Right forelimb (tissue), 1 donor: ENCODE data around the gene ANKRD33B.

ENCODE experiments used
- DNase-seq: peaks from one replicate; pipeline ENCODE4 v3.0.0-alpha.2; 2018

ANKRD33B gene

DNA sequence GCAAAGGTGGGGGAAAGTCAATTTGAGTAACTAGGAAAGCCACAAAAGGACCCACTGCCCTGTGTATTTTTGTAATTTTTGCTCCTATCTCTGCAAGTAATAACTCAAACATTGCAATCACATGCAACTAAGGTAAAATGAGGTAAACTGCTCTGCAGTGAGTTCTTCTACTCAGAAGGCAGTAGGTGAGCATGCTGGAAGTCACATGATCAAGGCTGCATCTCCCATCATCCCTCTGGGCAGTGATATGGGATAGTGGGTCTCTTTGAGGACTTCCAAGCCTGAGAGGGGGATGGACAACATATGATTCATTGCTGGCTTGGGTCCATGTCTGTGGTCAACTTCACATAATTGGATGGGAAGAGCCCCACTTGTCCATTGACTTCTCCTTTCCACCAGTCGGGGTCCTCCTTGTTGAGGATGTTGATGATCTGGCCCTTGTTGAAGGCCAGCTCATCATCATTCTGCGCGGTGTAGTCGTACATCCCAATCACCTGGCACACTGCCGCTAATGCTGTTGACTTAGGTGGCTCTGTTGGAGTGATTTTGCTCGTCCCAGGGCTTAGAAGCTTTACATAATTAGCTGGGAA lies 100.4 kb downstream of the ANKRD33B start:
- DNase-seq: peak; percentile 19

DNA sequence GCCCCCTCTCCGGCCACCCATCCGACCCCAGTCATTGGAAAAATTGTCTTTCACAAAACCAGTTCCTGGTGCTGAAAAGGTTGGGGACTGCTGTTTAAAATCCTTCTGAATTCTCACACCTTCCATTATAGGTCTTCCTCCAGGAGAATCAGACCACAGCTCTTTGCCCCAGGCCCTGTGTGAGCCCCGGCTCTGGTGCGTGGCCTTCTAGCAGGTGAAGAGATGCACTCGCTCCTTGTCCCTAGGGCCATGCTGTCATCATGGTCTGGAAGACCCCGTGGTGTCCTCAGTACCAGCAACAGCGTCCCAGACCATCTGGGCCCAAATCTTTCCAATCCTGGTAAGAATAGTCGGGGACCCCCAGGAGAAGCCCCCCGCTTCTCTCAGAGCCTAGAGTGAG lies 101.9 kb downstream of the ANKRD33B start:
- peak; percentile 7 for DNase-seq

DNA sequence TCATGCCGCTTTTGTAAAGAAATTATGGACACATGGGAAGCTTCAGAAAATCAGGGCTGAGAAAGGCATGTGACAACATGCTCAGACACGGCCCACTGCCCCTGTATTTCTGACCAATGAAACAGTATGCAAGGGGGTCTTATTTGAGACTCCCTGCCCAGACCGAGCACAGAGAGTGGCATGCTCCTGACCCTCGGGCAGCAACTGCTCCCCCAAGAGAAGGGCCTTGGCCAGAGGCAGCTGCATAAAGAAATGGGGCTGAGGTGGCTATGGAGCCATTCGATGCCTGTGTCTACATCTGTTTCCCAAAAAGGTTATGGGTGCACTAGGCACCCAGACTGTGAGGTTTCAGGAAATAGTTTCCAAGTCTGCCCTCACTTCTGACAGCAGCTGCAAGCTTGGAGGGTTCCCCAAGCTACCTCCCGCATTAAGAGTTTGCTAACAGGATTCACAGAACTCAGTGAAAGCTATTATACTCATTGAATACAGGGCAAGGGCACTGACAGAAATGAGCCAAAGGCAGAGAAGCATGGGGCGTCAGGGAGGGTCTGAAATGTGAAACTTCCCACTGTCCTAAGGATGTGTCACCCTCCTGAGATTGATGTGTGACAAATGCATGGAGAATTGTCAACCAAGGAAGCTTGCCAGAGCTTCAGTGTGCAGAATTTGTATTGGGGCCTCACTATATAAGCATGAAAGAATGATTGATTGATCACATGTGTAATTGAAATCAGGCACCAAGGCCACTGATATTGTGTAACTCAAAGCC lies 102.8 kb downstream of the ANKRD33B start:
- DNase-seq: peak; percentile 24

DNA sequence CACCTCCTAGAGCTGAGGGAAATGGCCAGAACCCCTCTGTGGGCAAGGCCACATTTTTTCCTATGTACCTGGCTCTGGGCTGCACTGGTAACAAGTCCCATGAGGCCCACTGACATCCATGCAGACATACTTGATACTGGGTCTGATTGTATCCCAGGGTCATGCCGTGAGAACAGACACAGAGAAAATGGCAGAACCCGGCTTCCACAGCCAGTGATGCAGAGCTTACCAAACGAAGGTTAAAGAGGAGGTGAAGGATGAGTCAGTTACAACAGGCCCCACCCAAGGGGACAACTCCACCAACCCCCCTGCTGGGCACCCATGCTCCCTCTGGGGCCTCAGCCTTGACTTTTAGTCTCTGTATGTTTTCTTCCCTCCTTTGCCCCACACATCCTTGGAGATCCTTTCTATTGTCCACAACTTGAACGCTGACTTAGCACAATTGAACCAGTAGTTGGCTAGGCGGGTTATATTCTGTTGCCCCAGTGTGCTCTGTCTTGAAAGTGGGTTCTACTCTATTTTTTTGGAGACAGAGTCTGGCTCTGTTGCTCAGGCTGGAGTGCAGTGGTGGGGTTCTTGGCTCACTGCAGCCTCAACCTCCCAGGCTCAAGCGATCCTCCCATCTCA lies 103.7 kb downstream of the ANKRD33B start:
- DNase-seq: no peak

DNA sequence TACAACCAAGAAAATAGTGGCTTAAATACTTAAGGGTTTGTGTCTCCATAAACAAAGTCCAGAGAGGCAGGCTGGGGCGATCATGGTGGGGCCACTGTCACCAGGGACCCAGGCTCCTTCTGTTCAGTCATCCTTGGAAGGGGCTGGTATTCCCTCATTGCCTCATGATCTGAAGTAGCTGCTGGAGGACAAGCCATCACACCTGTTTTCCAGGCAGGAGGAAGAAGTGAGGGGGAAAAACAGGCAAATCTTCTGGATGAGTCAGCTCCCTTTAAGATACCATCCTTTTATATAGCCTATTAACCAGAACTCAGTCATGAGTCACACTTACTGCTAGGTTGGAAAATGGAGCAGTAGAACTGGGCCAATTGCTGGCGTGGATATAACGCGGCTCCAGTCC lies 104.8 kb downstream of the ANKRD33B start:
- no peak for DNase-seq

DNA sequence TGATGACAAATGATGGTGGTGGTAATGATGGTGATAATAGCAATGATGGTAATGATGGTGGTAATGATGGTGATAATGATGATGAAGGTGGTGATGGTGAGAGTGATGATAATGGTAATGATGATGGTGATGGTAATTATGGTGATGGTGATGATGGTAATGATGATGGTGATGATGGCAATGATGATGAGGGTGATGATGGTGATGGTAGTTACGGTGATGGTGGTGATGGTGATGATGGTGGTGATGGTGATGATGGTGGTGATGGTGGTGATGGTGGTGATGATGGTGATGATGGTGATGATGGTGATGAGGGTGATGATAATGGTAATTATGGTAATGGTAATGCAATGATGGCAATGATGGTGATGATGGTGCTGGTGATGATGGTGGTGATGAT lies 106.1 kb downstream of the ANKRD33B start:
- DNase-seq: no peak

DNA sequence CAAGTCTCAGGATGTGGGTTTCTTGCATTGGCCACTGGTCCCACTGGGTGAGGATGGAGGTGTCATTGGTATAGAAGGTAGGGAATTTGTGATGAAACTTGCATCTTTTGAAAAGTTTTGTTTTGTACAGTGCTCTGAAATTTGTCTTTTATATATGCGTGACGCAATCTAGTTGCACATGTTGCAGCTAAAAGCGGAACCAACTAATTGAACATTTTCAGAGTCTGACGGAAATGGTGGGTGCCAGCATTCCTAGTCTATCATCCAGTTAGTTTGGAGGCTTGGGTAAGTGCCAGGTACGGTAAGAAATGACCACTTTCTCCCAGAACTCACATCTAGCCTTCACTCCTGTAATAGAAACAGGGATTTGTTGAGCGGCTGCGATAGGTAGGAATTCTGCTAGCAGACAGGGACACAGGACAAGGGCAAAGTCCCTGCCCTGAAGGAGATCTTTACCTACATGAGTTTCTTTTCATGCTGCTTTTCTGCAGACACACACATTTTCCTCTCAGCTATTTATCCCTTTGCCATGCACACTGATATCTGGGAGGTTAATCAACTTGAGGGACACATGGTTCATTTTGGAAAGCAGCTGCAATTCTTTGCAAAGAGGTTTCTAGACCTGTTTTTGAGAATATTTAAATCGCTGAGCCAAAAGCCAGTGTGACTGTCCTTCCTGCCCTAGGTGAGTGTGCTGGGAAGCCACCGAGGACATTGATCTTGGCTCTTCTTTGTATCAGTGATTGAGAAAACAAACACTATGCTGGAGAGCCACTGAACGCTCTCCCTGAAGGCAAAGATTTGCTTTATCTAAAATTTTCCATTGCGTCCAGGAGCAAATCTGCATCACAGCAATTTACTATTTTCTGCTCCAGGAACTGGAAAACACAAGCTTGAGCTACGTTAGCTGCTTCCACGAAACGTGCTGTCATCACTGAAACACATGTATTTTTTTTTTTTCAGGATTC lies 107.5 kb downstream of the ANKRD33B start:
- no peak for DNase-seq

DNA sequence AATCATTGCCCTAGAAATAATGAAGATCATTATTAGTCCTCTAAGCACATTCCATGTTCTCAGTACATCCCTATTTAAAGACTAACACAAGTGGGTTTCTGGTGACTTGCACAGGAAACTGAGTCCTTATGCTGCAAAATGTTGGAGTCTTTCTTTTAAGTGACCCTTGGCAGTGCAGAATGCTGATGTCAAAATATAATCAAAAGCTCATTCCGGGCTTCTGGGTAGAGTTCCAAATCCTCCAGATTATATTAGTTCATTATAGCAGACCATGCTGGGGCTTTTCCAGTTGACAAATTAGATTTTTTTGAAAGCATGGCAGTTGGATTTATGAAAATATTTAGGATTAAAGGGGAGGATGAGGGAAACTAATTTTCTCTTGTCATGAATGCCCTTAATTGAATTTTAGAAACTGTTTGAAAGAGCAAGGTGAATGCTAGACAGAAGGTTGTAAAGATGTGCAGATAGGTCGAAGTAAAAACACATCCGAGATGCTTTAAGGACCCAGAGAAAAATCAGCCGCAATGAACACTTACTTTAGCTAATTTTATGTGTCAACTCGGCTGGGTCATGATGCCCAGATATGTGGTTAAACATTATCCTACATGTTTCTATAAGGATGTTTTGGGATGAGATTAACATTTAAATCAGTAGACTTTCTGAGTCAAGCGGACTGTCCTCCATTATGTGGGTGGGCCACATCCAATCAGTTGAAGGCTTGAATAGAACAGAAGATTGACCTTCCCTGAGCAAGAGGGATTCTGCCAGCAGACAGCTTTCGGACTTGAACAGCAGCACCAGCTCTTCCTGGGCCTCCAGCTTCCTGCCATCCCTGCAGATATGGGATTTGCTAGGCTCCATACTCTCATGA lies 108.5 kb downstream of the ANKRD33B start:
- no peak for DNase-seq

DNA sequence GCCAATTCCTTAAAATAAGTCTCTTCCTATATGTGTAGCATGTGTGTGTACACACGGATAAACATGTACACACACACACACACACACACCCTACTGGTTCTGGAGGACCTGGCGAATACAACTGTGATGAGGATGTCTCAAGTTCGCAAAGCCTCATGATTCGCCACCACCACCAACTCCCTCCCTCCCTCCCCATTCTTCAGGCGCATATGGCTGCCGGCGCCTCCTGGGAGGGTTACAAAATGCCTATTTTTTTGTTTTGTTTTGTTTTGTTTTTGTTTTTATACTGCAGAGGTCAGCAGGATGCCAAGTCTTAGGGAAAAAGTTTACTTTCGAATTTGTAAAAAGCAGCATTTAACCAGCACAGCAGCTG lies 109.1 kb downstream of the ANKRD33B start:
- DNase-seq: no peak

DNA sequence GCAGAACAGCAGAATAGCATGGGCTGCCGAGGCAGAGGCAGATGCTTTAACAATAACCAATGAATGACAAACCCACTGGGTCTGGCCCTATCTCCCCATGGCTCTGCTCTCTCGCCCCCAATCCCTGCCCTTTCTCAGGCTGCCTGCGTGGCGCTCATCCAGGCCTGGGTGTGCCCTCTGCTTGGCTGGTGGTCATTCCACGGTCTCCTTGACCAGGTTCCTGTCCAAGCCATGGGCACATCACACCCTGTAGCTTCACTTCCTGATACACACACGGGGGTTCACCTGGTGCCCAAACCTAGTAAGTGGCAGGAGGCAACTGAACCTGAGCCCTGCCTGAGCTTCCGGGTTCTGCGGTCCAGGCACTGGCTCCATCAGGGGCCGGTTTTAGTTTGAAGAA lies 109.5 kb downstream of the ANKRD33B start:
- DNase-seq: no peak

DNA sequence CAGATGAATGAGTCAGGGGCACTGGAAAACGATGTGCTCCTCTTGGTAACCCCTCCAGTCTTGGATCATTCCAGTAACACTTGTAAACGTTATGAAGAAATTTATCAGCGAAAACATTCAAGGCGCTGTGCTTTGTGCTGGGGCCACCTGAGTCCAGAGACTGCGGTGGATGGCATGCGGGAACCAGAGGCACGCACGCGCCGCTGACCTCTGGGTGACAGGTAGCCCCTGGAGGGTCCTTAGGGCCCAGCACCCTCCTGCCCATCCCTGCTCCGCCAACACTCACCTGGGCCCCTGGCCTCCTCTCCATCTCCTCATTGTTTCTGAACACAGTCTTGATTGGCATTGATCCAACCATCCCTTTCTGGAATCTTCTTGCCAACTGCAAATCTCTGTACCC lies 110.2 kb downstream of the ANKRD33B start:
- no peak for DNase-seq

DNA sequence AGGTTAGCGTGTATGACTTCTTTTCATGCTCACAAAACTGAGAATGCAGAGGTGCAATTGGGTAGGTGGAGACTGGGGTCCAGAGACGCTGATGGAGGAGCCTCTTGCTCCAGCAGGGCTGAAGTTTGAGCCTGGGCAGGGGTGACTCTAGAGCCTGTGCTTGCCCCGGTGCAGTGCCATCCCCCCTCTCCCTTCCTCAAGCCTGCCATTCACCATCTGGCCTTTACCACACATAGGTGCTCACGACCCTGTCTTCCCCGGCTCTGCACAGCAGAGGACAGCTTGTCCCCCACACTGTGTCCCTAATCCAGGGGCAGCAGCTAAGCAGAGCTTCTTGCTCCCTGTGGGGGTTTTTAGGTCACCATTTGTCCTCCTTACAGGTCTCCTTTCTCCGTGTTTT lies 110.7 kb downstream of the ANKRD33B start:
- no peak for DNase-seq

DNA sequence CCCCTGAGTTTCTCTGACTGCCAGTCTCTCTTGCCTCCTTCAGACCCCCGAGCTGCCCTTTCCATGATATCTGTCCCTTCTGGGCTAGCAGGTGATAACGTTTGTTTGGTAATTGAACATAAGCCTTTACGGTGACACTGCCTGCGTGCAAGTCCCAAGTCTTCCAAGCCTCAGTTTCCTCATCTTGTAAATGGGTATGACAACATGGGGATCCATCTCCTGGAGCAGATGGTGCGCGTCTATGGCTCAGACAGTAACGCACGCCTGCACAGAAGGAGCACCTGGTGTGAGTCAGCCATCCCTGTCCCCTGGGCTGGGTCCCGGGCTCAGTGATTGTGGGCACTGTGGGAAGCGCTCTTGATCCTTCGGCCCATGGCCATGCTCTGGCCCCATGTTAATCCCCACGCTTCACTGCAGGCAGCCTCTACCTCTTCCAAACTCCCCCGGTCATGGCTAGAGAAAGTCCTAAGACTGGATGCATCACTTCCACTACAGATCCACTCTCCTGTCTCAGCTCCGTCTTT lies 111.4 kb downstream of the ANKRD33B start:
- DNase-seq: no peak

DNA sequence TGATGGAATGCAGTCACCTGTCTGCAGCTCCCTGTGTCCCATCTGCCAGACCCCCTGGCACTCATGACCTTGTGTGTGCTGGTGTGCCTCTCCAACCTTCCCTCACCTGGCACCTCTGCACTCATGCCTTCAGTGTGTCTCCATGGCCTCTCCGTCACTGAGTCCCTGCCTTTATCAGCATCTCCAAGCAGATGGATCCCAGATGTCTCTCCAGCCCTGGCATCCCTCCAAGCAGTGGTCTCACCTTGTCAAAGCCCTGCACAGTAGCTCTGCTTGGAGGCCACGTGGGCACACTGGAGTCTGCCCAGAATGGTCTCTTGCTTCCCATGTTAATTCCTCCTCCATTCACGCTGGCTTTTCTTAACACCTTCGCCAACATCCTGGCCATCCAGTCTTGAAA lies 112.4 kb downstream of the ANKRD33B start:
- no peak for DNase-seq

DNA sequence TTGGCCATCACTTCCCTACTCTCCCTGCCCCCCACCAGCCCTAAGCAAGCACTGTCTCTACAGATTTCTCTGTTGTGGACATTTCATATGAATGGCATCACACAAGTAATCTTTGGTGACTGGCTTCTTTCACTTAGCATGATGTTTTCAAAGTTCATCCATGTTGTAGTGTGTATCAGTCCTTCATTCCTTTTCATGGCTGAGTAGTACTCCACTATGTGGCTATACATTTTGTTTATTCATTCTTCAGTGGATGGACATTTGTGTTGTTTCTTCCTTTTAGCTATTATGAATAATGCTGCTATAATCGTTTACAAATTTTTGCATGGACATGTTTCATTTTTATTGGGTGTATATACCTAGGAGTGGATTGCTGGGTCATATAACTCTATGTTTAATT lies 113.1 kb downstream of the ANKRD33B start:
- no peak for DNase-seq

DNA sequence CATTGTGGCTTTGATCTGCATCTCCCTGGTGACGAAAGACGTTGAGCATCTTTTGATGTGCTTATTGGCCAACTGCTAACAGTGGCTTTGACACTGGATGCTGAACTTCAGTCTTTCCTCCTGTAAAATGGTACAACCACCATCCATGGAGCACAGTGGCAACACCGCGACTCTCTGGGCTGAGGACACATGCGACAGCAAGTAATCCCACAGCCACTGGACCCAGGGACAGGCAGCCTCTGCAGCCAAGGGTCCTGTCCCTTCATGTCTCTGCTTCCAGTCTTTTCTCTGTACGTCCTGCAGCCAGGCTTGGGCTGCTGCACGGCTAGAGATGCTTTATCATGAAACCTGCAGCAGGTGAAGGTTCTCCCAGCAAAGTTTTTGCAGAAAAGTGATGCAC lies 113.7 kb downstream of the ANKRD33B start:
- DNase-seq: no peak

DNA sequence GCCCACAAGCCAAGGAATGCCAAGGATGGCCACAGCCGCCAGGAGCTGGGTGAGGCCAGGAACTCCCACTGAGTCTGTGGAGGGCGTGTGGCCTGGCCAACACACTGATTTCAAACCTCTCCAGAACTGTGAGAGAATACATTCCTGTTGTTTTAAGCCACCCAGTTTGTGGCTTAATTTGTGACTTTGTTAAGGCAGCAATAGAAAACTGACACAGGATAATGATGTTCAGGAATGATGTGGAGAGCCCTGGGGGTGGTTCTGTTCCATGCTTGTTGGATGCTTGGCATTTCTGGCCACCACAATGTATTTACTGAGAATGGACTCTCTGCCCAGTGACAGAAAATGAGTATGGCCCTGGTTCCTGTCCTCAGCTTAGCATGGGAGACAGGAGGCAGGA lies 114.4 kb downstream of the ANKRD33B start:
- DNase-seq: no peak

DNA sequence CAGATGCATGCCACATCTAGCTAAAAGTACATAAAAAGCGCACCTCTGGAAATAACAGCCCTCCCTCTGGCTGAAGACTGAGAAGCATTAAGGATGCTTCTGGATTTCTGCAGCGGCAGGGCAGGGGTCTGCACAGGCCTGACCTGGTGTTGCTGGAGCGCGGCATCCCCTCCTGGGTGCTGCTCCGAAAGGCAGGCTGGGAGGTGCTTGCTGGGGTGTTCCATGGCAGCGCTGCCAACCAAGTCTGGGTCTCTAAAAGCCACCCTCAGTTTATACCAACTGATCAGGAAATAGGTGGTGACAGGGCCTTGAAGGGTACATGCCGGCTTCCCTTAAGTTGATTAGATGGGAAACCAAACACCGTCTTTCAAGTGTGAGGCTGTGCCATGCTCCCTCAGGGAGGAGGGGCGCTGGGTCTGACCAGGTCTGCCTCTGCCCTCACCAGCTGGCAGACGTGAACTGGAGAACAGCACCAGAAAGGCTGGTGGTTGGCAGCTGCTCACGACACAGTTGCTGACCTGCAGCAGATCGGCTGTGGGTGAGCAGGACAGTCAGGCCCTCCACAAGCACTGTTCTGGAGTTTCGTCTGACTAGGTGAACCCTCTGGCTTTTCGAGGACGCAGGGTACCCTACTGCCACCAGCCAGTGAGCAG lies 115.6 kb downstream of the ANKRD33B start:
- DNase-seq: no peak

DNA sequence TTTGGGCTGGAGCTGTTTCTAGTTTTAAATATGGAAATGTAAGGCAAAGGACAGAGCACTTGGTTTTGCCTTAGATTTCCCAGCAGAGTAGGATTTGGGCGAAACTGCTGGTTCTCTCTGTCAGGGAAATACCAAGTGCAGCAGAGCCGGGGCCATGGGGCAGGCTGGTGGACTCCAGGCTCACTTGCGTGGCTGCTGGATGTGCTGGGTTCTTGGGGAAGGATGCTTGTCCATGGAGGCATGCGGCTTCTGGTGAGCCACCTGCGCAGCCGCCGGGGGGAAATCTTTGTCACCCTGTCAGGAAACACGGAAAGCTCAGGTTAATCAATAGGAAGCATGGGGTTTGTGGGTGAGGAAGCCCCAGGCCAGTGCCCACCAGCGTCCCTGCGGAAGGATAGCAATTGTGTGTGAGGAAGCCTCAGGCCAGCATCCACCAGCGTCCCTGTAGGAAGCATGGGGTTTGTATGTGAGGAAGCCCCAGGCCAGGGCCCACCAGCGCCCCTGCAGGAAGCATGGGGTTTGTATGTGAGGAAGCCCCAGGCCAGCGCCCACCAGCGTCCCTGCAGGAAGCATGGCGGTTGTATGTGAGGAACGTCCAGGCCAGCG lies 117.1 kb downstream of the ANKRD33B start:
- DNase-seq: no peak

DNA sequence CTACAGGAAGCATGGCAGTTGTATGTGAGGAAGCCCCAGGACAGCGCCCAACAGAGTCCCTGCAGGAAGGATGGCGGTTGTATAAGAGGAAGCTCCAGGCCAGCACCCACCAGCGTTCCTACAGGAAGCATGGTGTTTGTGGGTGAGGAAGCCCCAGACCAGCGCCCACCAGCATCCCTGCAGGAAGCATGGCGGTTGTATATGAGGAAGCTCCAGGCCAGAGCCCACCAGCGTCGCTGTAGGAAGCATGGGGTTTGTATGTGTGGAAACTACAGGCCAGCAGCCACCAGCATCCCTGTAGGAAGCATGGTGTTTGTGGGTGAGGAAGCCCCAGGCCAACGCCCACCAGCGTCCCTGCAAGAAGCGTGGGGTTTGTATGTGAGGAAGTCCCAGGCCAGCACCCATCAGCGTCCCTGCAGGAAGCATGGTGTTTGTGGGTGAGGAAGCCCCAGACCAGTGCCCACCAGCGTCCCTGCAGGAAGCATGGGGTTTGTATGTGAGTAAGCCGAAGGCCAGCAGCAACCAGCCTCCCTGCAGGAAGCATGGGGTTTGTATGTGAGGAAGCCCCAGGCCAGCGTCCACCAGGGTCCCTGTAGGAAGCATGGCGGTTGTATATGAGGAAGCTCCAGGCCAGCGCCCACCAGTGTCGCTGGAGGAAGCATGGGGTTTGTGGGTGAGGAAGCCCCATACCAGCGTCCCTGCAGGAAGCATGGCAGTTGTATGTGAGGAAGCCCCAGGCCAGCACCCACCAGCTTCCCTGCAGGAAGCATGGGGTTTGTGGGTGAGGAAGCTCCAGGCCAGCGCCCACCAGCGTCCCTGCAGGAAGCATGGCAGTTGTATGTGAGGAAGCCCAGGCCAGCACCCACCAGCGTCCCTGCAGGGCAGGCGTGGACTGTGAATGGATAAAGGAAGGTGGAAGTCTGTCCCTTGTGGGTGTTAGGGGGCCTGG lies 118.1 kb downstream of the ANKRD33B start:
- DNase-seq: no peak
